Stimulated activated CD8-positive, alpha-beta memory T cell treated with anti-CD3 and anti-CD28 coated beads, Interleukin-7, amount 100 ng/mL, for 4 hours (primary cell): ENCODE data around the gene GPRC5D.
A peak's percentile ranks its signal among the peaks of the same experiment; 100 is the strongest.

ENCODE experiments used
- DNase-seq, 2 donors: peaks; one replicate each; pipeline ENCODE4 v3.0.0-alpha.2; 2020; ENCODE audit warnings: low read depth in 2 of 2

GPRC5D gene

GRCh38 chr12:12952036-12952435, at the start of gene GPRC5D:
TSS of gene GPRC5D (minus strand) at chr12:12952170. CDS start at chr12:12950384, 1,786 bp downstream.
- DNase-seq, result no peak

DNA sequence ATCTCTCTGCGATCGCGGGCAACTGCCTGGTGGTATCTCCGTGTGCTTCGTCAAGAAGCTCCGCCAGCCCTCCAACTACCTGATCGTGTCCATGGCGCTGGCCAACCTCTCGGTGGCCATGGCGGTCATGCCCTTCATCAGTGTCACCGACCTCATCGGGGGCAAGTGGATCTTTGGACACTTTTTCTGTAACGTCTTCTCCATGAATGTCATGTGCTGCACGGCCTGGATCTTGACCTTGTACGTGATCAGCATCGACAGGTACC, 49.7 kb upstream of the GPRC5D start:
- DNase-seq, result no peak

DNA sequence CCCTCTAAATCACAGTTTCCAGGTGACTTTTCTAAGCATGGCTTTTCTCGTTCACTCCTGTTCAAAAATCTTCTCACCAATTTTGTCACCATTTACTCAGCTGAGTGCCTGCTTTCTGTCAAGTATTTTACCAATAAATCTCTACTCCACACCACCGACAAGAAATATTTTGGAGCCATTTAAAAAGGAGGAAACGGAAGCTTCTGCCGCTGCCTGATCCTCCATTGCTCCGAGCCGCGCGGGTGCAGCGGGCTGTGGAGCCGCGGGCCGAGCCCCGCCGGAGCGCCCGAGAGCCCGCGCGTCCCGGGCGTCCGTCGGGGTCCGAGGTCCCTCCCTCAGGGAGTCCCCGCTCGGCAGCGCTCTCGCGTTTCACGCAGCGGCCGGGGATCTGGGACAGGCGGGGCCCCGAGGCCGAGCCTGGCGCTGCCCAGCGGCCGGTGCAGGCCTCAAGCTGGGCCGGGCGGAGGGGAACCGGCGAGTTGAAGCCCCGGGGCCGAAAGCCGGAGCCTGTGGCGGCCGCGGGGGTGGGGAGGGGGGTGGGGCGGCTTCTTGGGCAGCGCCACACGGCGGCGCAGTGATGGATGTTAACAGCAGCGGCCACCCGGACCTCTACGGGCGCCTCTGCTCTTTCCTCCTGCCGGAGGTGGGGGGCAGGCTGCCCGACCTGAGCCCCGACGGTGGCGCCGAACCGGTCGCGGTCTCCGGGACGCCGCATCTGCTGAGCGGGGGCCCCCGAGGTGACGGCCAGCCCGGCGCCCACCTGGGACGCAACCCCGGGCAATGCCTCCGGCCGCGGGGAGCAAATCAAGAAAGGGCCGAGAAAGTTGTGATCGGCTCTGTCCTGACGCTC, 49.2 kb upstream of the GPRC5D start:
- peak in 1 of 2 donors; percentile 26 for DNase-seq

- DNase-seq, result no peak
These were observed 48.6 kb upstream of the GPRC5D start for GRCh38 chr12:13000616-13000924.

DNA sequence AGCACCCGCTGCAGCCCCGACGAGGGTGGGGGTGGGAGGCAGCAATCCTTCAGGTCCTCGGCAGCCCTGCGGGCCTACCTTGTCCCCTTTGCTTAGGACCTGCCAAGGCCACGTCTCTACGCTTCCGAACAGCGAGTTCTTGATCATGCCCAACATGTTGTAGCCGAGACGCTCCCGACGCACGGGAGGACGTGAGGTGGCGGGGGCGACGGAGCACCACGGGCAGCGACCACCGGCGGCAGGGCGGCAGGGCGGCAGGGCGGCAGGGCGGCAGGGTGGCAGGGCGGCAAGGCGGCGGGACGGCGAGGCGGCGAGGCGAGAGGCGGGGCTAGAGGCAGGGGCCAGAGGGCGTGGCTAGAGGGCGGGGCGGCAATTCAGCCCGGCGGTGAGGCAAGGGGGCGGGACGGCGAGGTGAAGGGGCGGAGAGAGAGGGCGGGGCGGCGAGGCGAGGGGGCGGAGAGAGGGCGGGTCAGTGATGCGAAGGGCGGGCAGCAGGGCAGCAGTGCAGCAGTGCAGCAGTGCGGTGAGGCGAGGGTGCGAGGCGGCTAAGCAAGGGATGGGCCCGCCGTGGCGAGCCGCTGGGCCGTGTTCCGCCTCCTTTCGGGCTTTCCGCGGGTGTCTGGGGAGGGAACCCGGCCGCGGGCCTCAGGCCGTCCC, 48.1 kb upstream of the GPRC5D start, which contains the start of gene HEBP1:
Gene HEBP1, minus strand, starts transcription at position 307 of the 657 bp plus-strand sequence. Its CDS starts 151 bp downstream, at position 156.
- DNase-seq, result peak; percentile 88 to 92

DNA sequence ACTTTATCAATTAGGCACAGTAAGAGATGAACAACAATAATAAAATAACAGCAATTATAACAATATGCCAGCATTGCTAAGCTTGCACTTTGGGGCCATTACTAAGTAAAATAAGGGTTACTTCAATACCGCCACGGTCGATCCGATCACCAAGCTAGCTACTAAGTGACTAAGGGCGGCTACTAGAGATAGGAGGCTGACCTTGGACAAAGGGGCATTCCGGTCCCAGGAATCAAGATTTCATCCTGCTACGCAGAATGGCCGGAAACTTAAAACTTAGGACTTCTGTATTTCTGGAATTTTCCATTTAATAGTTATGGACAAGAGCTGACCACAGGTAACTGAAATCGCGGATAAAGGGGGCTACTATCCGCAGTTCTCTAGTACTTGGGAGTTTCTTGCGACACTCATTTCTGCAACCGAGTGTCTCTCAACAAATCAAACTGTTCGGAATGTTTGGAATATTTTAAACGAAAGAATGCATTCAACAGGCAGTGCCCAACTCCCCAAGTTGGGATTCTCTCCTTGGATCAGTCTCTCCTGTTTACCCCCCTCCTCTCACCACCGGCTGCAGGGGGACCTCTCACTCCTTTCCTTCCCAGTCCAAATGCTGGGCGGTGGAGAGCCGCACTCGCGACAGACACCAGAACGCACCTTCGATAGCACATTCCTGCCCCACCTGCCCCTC, 47.4 kb upstream of the GPRC5D start:
- DNase-seq, result no peak

- DNase-seq, result no peak
These were observed 46.3 kb upstream of the GPRC5D start for GRCh38 chr12:12998248-12998647.

GRCh38 chr12:12997734-12998133, 45.8 kb upstream of the GPRC5D start:
- DNase-seq, result no peak

DNA sequence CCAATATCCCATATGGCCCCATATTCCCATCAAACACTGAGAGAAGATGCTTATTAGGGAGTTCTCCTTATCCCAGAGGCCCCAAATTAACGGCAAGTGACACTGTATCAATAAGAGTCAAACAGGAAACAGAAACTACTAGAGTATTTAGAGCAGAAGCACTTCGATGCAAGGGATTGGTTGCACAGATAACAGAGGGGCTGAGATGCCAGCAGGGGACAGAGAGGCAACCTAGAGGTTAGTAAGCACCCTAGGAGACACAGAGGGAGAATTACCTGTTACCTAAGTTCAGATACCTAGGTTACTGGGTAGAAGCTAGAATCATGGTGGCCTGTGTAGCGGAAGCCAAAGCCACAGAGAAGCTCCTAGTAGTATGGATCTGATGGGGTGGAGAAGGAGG, 45.2 kb upstream of the GPRC5D start:
- no peak for DNase-seq

GRCh38 chr12:12996209-12996608, 44.2 kb upstream of the GPRC5D start:
- no peak for DNase-seq

GRCh38 chr12:12995088-12995487, 43.1 kb upstream of the GPRC5D start:
- no peak for DNase-seq

GRCh38 chr12:12993367-12993766, 41.4 kb upstream of the GPRC5D start:
- DNase-seq, result no peak

GRCh38 chr12:12992418-12993130, 40.6 kb upstream of the GPRC5D start:
- no peak for DNase-seq

GRCh38 chr12:12990700-12991468, 38.9 kb upstream of the GPRC5D start:
- no peak for DNase-seq

DNA sequence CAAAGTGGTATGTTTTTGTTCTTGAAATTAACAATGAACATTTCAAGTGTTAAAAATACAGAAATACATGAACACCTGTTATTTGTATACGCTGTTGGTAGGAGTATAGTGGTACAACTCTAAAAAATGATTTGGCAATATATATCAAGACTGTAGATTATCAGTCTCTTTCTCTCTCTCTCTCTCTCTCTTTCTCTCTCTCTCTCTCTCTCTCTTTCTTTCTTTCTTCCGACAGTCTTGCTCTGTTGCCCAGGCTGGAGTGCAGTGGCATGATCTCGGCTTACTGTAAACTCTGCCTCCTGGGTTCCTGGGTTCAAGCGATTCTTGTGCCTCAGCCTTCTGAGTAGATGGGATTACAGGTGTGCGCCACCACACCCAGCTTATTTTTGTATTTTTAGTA, 35.5 kb upstream of the GPRC5D start:
- DNase-seq, result no peak

- no peak for DNase-seq
These were observed 34.9 kb upstream of the GPRC5D start for GRCh38 chr12:12986775-12987331.

- DNase-seq, result no peak
These were observed 33.9 kb upstream of the GPRC5D start for GRCh38 chr12:12985817-12986408.

- no peak for DNase-seq
These were observed 32.2 kb upstream of the GPRC5D start for GRCh38 chr12:12984149-12984548.

DNA sequence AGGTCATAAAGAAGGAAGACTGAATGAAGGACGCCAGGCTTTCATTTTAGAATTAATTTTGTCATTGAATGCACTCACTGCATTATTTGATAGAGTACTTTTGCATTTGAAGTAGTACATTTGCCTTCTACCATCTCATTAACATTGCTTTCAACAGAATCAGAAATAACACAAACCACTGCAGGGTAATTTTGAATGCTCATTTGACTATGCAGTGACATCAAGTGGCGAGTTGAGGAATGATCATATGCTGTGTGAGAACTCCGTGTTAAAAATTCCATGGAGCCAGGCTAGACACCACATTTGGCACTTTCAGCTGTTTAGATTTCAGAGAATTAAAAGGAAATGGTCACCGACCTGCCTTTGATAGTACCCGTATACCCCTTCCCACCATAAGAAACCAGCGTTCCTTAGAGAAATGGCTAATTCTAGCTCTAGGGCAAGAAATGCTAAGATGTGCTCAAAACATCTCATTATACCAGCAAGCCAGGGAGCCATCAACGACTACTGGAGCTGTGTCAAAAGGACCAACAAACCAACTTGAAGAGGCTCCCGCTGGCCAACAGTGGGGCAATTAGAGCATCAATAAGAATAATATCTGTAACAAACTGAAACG, 31.6 kb upstream of the GPRC5D start:
- DNase-seq, result no peak

GRCh38 chr12:12982331-12982730, 30.4 kb upstream of the GPRC5D start:
- no peak for DNase-seq
